A549 (cell line): ENCODE measurements around the gene AUH.

ENCODE experiments used
- CBX8 ChIP-seq: fragments of 200-600 bp; sonication (generic); IDR thresholded peaks from 2 replicates; pipeline ENCODE4 v1.6.1; 2016
- CHD2 ChIP-seq: fragments of 150-350 bp; IDR thresholded peaks from 2 replicates; pipeline ENCODE4 v1.6.1; 2014; ENCODE audit warnings: low read length; ENCODE audit not compliant: partially characterized antibody
- CTCF ChIP-seq: fragments of >200 bp; sonication (Bioruptor Twin); formaldehyde crosslinking; IDR thresholded peaks from 3 replicates; pipeline ENCODE4 v1.5.1; 2016
- E2F6 ChIP-seq: IDR thresholded peaks from 2 replicates; pipeline ENCODE4 v1.6.1; 2012; ENCODE audit warnings: low read depth, borderline replicate concordance
- ELK1 ChIP-seq: fragments of 150-350 bp; IDR thresholded peaks from 2 replicates; pipeline ENCODE4 v1.6.1; 2014; ENCODE audit warnings: low read depth, mild to moderate bottlenecking, low read length
- EP300 ChIP-seq, 2 experiments: fragments of >200 bp; sonication (Bioruptor Twin); formaldehyde crosslinking; IDR thresholded peaks; 2 replicates in 1 of 2; 3 replicates in 1 of 2; pipeline ENCODE4 v1.6.1; 2016 to 2017
- JUN ChIP-seq, 2 experiments: fragments of >200 bp; sonication (Bioruptor Twin); formaldehyde crosslinking; IDR thresholded peaks; 2 replicates in 1 of 2; 3 replicates in 1 of 2; pipeline ENCODE4 v1.6.1; 2016 to 2017
- MAX ChIP-seq: IDR thresholded peaks from 2 replicates; pipeline ENCODE4 v1.6.1; 2012
- PBX3 ChIP-seq: IDR thresholded peaks from 2 replicates; pipeline ENCODE4 v1.6.1; 2012
- PHF8 ChIP-seq: fragments of 200-600 bp; sonication (generic); IDR thresholded peaks from 2 replicates; pipeline ENCODE4 v1.6.1; 2016; ENCODE audit warnings: low read depth, mild to moderate bottlenecking, antibody characterized with exemption, moderate library complexity, borderline replicate concordance
- POLR2A ChIP-seq: IDR thresholded peaks from 2 replicates; pipeline ENCODE4 v1.6.1; 2012; ENCODE audit warnings: mild to moderate bottlenecking, low read length
- RAD21 ChIP-seq, 2 experiments: fragments of >200 bp in 1 of 2; sonication (Bioruptor Twin) in 1 of 2; formaldehyde crosslinking in 1 of 2; IDR thresholded peaks in 1 of 2; conservative IDR thresholded peaks in 1 of 2; 2 replicates in 1 of 2; 3 replicates in 1 of 2; pipeline ENCODE4 v1.6.1; 2012 to 2018; ENCODE audit warnings: inconsistent platforms in 1 of 2
- RFX5 ChIP-seq: fragments of 450-650 bp; IDR thresholded peaks from 2 replicates; pipeline ENCODE4 v1.7.1; 2014; ENCODE audit warnings: antibody characterized with exemption, mild to moderate bottlenecking, moderate library complexity
- ZSCAN20 ChIP-seq: fragments of 250-450 bp; sonication (Bioruptor Pico); IDR thresholded peaks from 2 replicates; pipeline ENCODE4 v1.8.0; 2022; ENCODE audit warnings: mild to moderate bottlenecking, moderate library complexity

GRCh38 chr9:91220021-91220420 lies 141.7 kb downstream of the AUH start:
- TF ChIP-seq CTCF: no peak
- no peak for TF ChIP-seq CBX8
- no peak for TF ChIP-seq JUN (IDR thresholded peaks at IDR 0.05)
- TF ChIP-seq MAX: no peak
- no peak for TF ChIP-seq POLR2A
- no peak for TF ChIP-seq ELK1
- TF ChIP-seq PBX3: no peak
- no peak for TF ChIP-seq RAD21 (conservative IDR thresholded peaks at IDR 0.05 in 1 of 2, IDR thresholded peaks at IDR 0.05 in 1 of 2)
- no peak for TF ChIP-seq CHD2
- no peak for TF ChIP-seq EP300 (IDR thresholded peaks at IDR 0.05)
- no peak for TF ChIP-seq ZSCAN20 (CRISPR knock-in tag)
- no peak for TF ChIP-seq PHF8
- no peak for TF ChIP-seq RFX5
- TF ChIP-seq E2F6: no peak
